IMR-90 (cell line): ENCODE measurements around the gene SSX2IP.

Experiments used
- CTCF ChIP-seq: conservative IDR thresholded peaks from 2 replicates; pipeline ENCODE4 v1.5.1; 2012; ENCODE audit warnings: mild to moderate bottlenecking, low read depth, low read length, improper control_type of control experiment
- FOS ChIP-seq: fragments of 150-350 bp; IDR thresholded peaks from 2 replicates; pipeline ENCODE4 v1.6.1; 2016; ENCODE audit warnings: low read depth, low read length
- POLR2A ChIP-seq: IDR thresholded peaks from 2 replicates; pipeline ENCODE4 v1.6.1; 2012; ENCODE audit warnings: mild to moderate bottlenecking, low read depth, low read length
- RFX5 ChIP-seq: IDR thresholded peaks from 2 replicates; pipeline ENCODE4 v1.8.0; 2012; ENCODE audit warnings: low read depth, mild to moderate bottlenecking, low read length, moderate library complexity
- SMC3 ChIP-seq: fragments of 150-350 bp; IDR thresholded peaks from 2 replicates; pipeline ENCODE4 v1.6.1; 2016; ENCODE audit warnings: low read depth, mild to moderate bottlenecking, antibody characterized with exemption, low read length, moderate library complexity

- TF ChIP-seq CTCF = no peak
- no peak for TF ChIP-seq POLR2A
- no peak for TF ChIP-seq FOS
- no peak for TF ChIP-seq SMC3
- TF ChIP-seq RFX5 = no peak
These were observed 2.4 kb downstream of the SSX2IP start for GRCh38 chr1:84687714-84688462.
